K562 (cell line): ENCODE results near the gene RHOB. TPM values are rescaled to one million over a fixed set of nuclear protein-coding genes. Genes with fewer than 3 reads are reported as not detected.

Experiments
- ATAC-seq: fragments of 200-7000 bp; cut with Tn5 transposase; 3 replicates; pipeline ENCODE4 v1.9.1; 2020; ENCODE audit warnings: moderate library complexity
- BruUV-seq: library from RNA; stranded (reverse); fragments of 400-500 nt; replicated peaks from 2 replicates; lab custom pipeline; 2021; lab: Mats Ljungman, UMichigan
- CTCF ChIA-PET: fragments of 300-600 bp; formaldehyde crosslinking; extraction: SDS; loops from one replicate; lab custom pipeline; 2021; ENCODE audit warnings: low intra/inter-chr PET ratio; lab: Yijun Ruan, JAX
- POLR2A ChIA-PET: fragments of 300-600, 350-650 bp; sonication (Branson Sonifier 250); formaldehyde crosslinking; extraction: SDS; loops from one replicate; lab custom pipeline; 2021; ENCODE audit warnings: antibody characterized with exemption, inconsistent platforms; lab: Yijun Ruan, JAX
- DNase-seq, 4 experiments: peaks; one replicate each; pipeline versions ENCODE4 v3.0.0 to v3.0.0-alpha.2; 2011 to 2018; ENCODE audit warnings: low spot score in 3 of 4, mixed read lengths in 3 of 4; ENCODE audit errors: extremely low read depth in 1 of 4
- FAIRE-seq: peaks from 2 replicates; lab custom pipeline; 2011; peaks lifted over from hg19 to GRCh38; lab: Jason Lieb, UNC
- H2AFZ ChIP-seq: 2 replicates; pipeline ENCODE4 v1.6.0; 2011; ENCODE audit warnings: low read depth, low read length, control low read depth, inconsistent platforms
- H3K27ac ChIP-seq: fragments of 200-600 bp; 3 replicates; pipeline ENCODE4 v1.8.0; 2011; ENCODE audit warnings: low read depth, mild to moderate bottlenecking, control low read depth, inconsistent platforms, low read length, moderate library complexity, mixed read lengths; ENCODE audit errors: extremely low read depth
- H3K27me3 ChIP-seq, 2 experiments: fragments of 300-600 bp in 1 of 2; 2 replicates in 1 of 2; 3 replicates in 1 of 2; pipeline versions ENCODE4 v1.6.0 to v1.8.0; 2011; ENCODE audit warnings: inconsistent platforms in 2 of 2, low read length in 2 of 2, mild to moderate bottlenecking in 1 of 2, mixed read lengths in 1 of 2, moderate library complexity in 1 of 2; ENCODE audit not compliant: control insufficient read depth in 2 of 2, insufficient read depth in 2 of 2
- H3K36me3 ChIP-seq: fragments of 300-600 bp; 3 replicates; pipeline ENCODE4 v1.8.0; 2011; ENCODE audit warnings: mild to moderate bottlenecking, low read length, inconsistent platforms; ENCODE audit not compliant: control insufficient read depth, insufficient read depth
- H3K4me1 ChIP-seq, 2 experiments: fragments of 200-600 bp in 1 of 2; replicated peaks in 1 of 2; 2 replicates in 1 of 2; 3 replicates in 1 of 2; pipeline versions ENCODE4 v1.5.1 to v1.8.0; 2011; ENCODE audit warnings: inconsistent platforms in 2 of 2, low read length in 2 of 2, mild to moderate bottlenecking in 1 of 2, mixed read lengths in 1 of 2, moderate library complexity in 1 of 2; ENCODE audit not compliant: control insufficient read depth in 2 of 2, insufficient read depth in 2 of 2
- H3K4me2 ChIP-seq: 2 replicates; pipeline ENCODE4 v1.6.1; 2011; ENCODE audit warnings: low read length, control low read depth, inconsistent platforms, mixed read lengths; ENCODE audit not compliant: insufficient read depth
- H3K4me3 ChIP-seq: fragments of 200-600 bp; sonication (generic), shearing (Covaris generic); 2 replicates; pipeline ENCODE4 v1.5.1; 2016; ENCODE audit warnings: control low read depth, inconsistent platforms
- H3K79me2 ChIP-seq: fragments of 200-600 bp; 3 replicates; pipeline ENCODE4 v1.8.0; 2011; ENCODE audit warnings: low read length, inconsistent platforms; ENCODE audit not compliant: control insufficient read depth, insufficient read depth
- H3K9ac ChIP-seq, 2 experiments: 2 replicates each; pipeline versions ENCODE4 v1.6.0 to v1.6.1; 2011; ENCODE audit warnings: low read depth in 2 of 2, low read length in 2 of 2, control low read depth in 1 of 2, inconsistent platforms in 1 of 2, mild to moderate bottlenecking in 1 of 2, mixed read lengths in 1 of 2; ENCODE audit not compliant: insufficient read depth in 1 of 2
- H3K9me1 ChIP-seq: one replicate; pipeline ENCODE4 v1.6.0; 2011; ENCODE audit warnings: inconsistent platforms, mild to moderate bottlenecking, low read length, moderate library complexity; ENCODE audit not compliant: control insufficient read depth, insufficient read depth
- H3K9me3 ChIP-seq: replicated peaks from 2 replicates; pipeline ENCODE4 v1.5.1; 2011; ENCODE audit warnings: low read depth, low read length, inconsistent platforms; ENCODE audit not compliant: control insufficient read depth, insufficient read depth
- H4K20me1 ChIP-seq: replicated peaks from 2 replicates; pipeline ENCODE4 v1.6.1; 2011; ENCODE audit warnings: low read length, inconsistent platforms, mixed read lengths; ENCODE audit not compliant: control insufficient read depth, insufficient read depth
- CBX2 ChIP-seq: fragments of 200-600 bp; sonication (generic); IDR thresholded peaks from one replicate; pipeline ENCODE4 v1.6.1; 2012; ENCODE audit warnings: mild to moderate bottlenecking, low read length, inconsistent platforms; ENCODE audit not compliant: insufficient read depth, poor library complexity, severe bottlenecking
- EP400 ChIP-seq: fragments of 450-650 bp; IDR thresholded peaks from 2 replicates; pipeline ENCODE4 v1.6.1; 2017; ENCODE audit warnings: antibody characterized with exemption, mild to moderate bottlenecking, moderate library complexity
- FOXA1 ChIP-seq: fragments of 450-650 bp; IDR thresholded peaks from 2 replicates; pipeline ENCODE4 v1.6.1; 2016; ENCODE audit warnings: mild to moderate bottlenecking, borderline replicate concordance
- GABPA ChIP-seq: fragments of 200-800 bp; sonication (Bioruptor generic); conservative IDR thresholded peaks from 2 replicates; pipeline ENCODE4 v1.6.1; 2016; ENCODE audit warnings: low read depth, missing genetic modification characterization, missing compliant biosample characterization
- HNRNPH1 ChIP-seq: fragments of 200-400 bp; formaldehyde crosslinking; optimal IDR thresholded peaks from 2 replicates; pipeline ENCODE3; 2017; ENCODE audit warnings: low read depth, mild to moderate bottlenecking, low read length, moderate library complexity
- MAFK ChIP-seq: IDR thresholded peaks from 2 replicates; pipeline ENCODE4 v1.6.1; 2011; ENCODE audit warnings: low read length, improper control_type of control experiment
- MEF2D ChIP-seq: conservative IDR thresholded peaks from 2 replicates; pipeline ENCODE4 v1.6.1; 2016; ENCODE audit warnings: low read depth, missing genetic modification characterization, missing compliant biosample characterization
- NFIX ChIP-seq: fragments of 250-450 bp; sonication (Bioruptor Pico); IDR thresholded peaks from 2 replicates; pipeline ENCODE4 v1.4.0; 2020; ENCODE audit warnings: low read depth, mild to moderate bottlenecking, moderate library complexity
- RAD51 ChIP-seq: fragments of 450-650 bp; IDR thresholded peaks from 2 replicates; pipeline ENCODE4 v1.7.1; 2016; ENCODE audit warnings: low read depth, mild to moderate bottlenecking, borderline replicate concordance
- TAF7 ChIP-seq: fragments of 450-650 bp; IDR thresholded peaks from 2 replicates; pipeline ENCODE4 v1.6.1; 2016; ENCODE audit warnings: missing genetic modification characterization, missing compliant biosample characterization
- TAF9B ChIP-seq: fragments of 450-650 bp; IDR thresholded peaks from 2 replicates; pipeline ENCODE4 v1.6.1; 2018; ENCODE audit warnings: mild to moderate bottlenecking; ENCODE audit not compliant: partially characterized antibody
- ZNF583 ChIP-seq: fragments of 250-450 bp; sonication (Bioruptor Pico); IDR thresholded peaks from 2 replicates; pipeline ENCODE4 v1.4.0; 2020
- WGBS: fragments of 100-300 bp; shearing (Covaris generic); methylation state at CpG from one replicate; pipeline ENCODE4 v1.1.6; 2016; ENCODE audit warnings: low coverage, mixed read lengths; ENCODE audit not compliant: insufficient coverage; ENCODE audit errors: missing lambda C conversion rate; 5-methylcytosine and 5-hydroxymethylcytosine counted together
- in situ Hi-C: fragments of 300-500 bp; cut with MboI; formaldehyde crosslinking; loops from 4 replicates; pipeline ENCODE4 v1.15.0; 2018; ENCODE audit warnings: inconsistent platforms, mixed read lengths
- intact Hi-C: fragments of 100-400 bp; cut with micrococcal nuclease; formaldehyde crosslinking; loops from 2 replicates; pipeline ENCODE4 v1.14.2; 2022
- polyA plus RNA-seq, 8 experiments: library from polyadenylated mRNA; depleted of rRNA in 4 of 8; stranded (reverse) in 5 of 8; unstranded in 3 of 8; fragments of >200 nt; fragmentation: Nextera tagmentation in 2 of 8; fragmentation: Illumina TruSeq in 1 of 8; extraction: Ambion mirVana in 2 of 8; extraction: Trizol in 1 of 8; gene quantifications; 2 replicates each; pipeline versions ENCODE4 v1.2.1 to v1.2.3, GENCODE V29; 2011 to 2014; ENCODE audit warnings: inconsistent platforms in 1 of 8, missing spikeins in 1 of 8
- total RNA-seq, 7 experiments: library from RNA; depleted of rRNA in 6 of 7; stranded (reverse); fragments of >200 nt in 6 of 7; fragmentation: Illumina TruSeq in 2 of 7; extraction: Trizol in 2 of 7; gene quantifications; 2 replicates each; pipeline versions ENCODE4 v1.2.1 to v1.2.3, GENCODE V29; 2011 to 2021; ENCODE audit warnings: low replicate concordance in 1 of 7
- TF ChIP-seq, protein P1 (sequence below), 2 experiments: fragments of 200-800 bp in 1 of 2; sonication (Bioruptor generic) in 1 of 2; sonication (generic) in 1 of 2; formaldehyde crosslinking in 1 of 2; IDR thresholded peaks in 1 of 2; conservative IDR thresholded peaks in 1 of 2; 2 replicates each; pipeline versions ENCODE4 v1.5.0 to v1.6.1; 2016 to 2020; ENCODE audit warnings: missing compliant biosample characterization in 1 of 2, missing genetic modification characterization in 1 of 2, missing genetic modification reagents in 1 of 2
- TF ChIP-seq, protein P2 (sequence below), 2 experiments: fragments of 450-650 bp; IDR thresholded peaks; 2 replicates each; pipeline ENCODE4 v1.6.1; 2018; ENCODE audit warnings: mild to moderate bottlenecking in 2 of 2, low read depth in 1 of 2; ENCODE audit not compliant: partially characterized antibody in 2 of 2

RHOB gene
- total and polyA plus RNA-seq, 9 of the 15 experiments (the other 6 are each of a cell fraction or from before 2014, with no cell fraction given), result 0.07 to 4.8 (median 1.1) TPM

DNA sequence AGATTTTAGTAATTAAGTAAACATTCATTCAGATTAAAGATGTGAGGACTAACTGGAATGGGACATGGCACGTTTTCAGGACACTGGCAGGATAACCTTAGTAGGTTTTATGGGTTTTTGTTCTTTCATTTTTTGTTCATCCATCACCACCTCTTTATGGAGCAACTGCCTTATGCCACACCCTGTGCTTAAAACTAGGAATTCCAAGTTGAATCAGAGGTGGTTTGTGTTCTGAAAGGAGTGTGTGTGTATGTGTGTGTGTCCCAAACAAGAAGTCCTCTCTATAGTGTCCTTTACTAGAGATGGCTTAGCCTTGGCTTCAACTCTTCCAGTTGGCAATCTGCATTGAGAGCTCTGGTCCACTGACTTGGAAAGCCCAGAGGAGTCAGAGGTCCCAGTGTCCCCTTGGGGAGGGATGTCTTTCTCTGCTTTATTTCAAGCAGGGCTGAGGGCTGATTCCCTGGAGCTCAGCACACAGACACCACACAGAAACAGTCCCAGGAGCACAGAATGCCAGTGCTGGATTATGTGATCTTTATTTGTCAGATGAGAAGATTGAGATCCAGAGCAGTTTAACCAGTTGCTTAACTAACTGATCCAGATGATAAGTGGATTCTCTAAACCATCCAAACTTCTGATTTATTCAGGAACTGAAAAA is 25.2 kb downstream of the RHOB start:
- POLR2A ChIA-PET, result interaction anchor here (0.7 kb wide), 1 partner anchor 13 kb away, joined by 3 read pairs; no protein-coding TSS in a partner anchor
- peak; percentile 19 for FAIRE-seq
- H3K79me2 ChIP-seq, result no peaks in the 10 kb centered on the region
- 0% methylated on average over 1 of the region's 1 CpG for WGBS
- H2AFZ ChIP-seq, result no peak overlapping the region
- H3K4me3 ChIP-seq, result no peak overlapping the region
- no peaks in the 10 kb centered on the region for H3K9me3 ChIP-seq
- no peak overlapping the region for H3K9ac ChIP-seq
- no peaks in the 10 kb centered on the region for H4K20me1 ChIP-seq
- intact Hi-C loops (no loop called here), in situ Hi-C loops (no loop called here)
- DNase-seq, result no peak
- H3K4me2 ChIP-seq, result no peak overlapping the region
- no peaks in the 10 kb centered on the region for H3K9me1 ChIP-seq
- CTCF ChIA-PET, result no interaction called here
- BruUV-seq, result no TSS peak
- no peaks in the 10 kb centered on the region for H3K36me3 ChIP-seq
- TF ChIP-seq RAD51 (no peak), GABPA (tag) (no peak), HNRNPH1 (no peak), TAF7 (tag) (no peak), TAF9B (no peak), MAFK (no peak), EP400 (no peak), NFIX (CRISPR knock-in tag) (no peak), ZNF583 (CRISPR knock-in tag) (no peak), MEF2D (tag) (no peak), FOXA1 (no peak), CBX2 (no peak)
- TF ChIP-seq, protein P1, sequence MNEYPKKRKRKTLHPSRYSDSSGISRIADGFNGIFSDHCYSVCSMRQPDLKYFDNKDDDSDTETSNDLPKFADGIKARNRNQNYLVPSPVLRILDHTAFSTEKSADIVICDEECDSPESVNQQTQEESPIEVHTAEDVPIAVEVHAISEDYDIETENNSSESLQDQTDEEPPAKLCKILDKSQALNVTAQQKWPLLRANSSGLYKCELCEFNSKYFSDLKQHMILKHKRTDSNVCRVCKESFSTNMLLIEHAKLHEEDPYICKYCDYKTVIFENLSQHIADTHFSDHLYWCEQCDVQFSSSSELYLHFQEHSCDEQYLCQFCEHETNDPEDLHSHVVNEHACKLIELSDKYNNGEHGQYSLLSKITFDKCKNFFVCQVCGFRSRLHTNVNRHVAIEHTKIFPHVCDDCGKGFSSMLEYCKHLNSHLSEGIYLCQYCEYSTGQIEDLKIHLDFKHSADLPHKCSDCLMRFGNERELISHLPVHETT (CRISPR knock-in tag; conservative IDR thresholded peaks at IDR 0.05 in 1 of 2, IDR thresholded peaks at IDR 0.05 in 1 of 2), result no peak
- TF ChIP-seq, protein P2, sequence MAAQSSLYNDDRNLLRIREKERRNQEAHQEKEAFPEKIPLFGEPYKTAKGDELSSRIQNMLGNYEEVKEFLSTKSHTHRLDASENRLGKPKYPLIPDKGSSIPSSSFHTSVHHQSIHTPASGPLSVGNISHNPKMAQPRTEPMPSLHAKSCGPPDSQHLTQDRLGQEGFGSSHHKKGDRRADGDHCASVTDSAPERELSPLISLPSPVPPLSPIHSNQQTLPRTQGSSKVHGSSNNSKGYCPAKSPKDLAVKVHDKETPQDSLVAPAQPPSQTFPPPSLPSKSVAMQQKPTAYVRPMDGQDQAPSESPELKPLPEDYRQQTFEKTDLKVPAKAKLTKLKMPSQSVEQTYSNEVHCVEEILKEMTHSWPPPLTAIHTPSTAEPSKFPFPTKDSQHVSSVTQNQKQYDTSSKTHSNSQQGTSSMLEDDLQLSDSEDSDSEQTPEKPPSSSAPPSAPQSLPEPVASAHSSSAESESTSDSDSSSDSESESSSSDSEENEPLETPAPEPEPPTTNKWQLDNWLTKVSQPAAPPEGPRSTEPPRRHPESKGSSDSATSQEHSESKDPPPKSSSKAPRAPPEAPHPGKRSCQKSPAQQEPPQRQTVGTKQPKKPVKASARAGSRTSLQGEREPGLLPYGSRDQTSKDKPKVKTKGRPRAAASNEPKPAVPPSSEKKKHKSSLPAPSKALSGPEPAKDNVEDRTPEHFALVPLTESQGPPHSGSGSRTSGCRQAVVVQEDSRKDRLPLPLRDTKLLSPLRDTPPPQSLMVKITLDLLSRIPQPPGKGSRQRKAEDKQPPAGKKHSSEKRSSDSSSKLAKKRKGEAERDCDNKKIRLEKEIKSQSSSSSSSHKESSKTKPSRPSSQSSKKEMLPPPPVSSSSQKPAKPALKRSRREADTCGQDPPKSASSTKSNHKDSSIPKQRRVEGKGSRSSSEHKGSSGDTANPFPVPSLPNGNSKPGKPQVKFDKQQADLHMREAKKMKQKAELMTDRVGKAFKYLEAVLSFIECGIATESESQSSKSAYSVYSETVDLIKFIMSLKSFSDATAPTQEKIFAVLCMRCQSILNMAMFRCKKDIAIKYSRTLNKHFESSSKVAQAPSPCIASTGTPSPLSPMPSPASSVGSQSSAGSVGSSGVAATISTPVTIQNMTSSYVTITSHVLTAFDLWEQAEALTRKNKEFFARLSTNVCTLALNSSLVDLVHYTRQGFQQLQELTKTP (IDR thresholded peaks at IDR 0.05; ENCODE audit: low read depth in 1 of 2, partially characterized antibody in 2 of 2), result no peak
- ATAC-seq, result no peak
- H3K27ac ChIP-seq, result no peak overlapping the region
- H3K27me3 ChIP-seq, result peaks cover 0 to 24% of the 10 kb centered on the region in 2 experiments; a peak in 3 of 5 replicates
- H3K4me1 ChIP-seq, result no peaks in the 10 kb centered on the region
